ENCODE measurements around the gene TMC2.

DNA sequence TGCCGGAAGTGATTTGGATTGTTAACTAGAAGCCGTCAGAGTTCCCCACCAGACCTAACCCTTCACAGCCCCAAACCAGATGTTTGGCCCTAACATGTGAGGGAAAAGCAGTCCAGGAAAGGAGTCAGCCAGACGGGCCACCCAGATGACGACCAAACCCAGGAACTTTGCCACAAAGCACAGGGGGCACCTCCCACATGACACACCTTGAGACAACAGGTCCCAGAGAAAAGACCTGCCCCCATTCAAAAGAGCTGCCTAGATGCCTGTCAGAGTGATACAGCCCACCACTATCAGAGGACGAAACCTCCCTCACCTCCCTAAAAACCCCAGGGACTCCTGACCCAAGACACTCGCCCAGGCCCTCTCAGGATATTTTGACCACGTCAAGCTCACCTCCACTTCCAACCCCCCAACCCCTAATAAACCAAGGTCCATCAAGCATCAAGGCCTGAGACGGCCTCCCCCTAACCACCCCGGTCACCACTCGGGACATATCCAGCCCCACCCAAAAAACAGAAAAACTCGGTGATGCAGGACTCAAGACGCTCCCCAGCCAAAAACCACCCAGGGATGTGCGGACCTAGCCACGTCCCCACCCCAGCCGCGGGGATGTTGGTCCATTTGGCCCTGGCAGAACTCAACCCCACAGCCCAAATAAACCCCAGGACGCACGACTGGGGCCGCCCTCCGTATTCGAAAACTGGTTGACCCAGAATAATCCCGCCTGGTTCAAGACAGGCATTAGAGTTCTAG is 28.3 kb upstream of the TMC2 start:
- no peak for TF ChIP-seq POLR2A (IDR thresholded peaks at IDR 0.05)
- TF ChIP-seq, protein P1, sequence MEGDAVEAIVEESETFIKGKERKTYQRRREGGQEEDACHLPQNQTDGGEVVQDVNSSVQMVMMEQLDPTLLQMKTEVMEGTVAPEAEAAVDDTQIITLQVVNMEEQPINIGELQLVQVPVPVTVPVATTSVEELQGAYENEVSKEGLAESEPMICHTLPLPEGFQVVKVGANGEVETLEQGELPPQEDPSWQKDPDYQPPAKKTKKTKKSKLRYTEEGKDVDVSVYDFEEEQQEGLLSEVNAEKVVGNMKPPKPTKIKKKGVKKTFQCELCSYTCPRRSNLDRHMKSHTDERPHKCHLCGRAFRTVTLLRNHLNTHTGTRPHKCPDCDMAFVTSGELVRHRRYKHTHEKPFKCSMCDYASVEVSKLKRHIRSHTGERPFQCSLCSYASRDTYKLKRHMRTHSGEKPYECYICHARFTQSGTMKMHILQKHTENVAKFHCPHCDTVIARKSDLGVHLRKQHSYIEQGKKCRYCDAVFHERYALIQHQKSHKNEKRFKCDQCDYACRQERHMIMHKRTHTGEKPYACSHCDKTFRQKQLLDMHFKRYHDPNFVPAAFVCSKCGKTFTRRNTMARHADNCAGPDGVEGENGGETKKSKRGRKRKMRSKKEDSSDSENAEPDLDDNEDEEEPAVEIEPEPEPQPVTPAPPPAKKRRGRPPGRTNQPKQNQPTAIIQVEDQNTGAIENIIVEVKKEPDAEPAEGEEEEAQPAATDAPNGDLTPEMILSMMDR (IDR thresholded peaks at IDR 0.05), result no peak
